HG03521 (cell line): ENCODE data around the gene TMEM201.

Experiments used
- ATAC-seq: cut with Tn5 transposase; IDR thresholded peaks from one replicate; pipeline ENCODE4 v1.9.1; 2021; ENCODE audit warnings: mild to moderate bottlenecking, moderate library complexity; ENCODE audit not compliant: unreplicated experiment

Gene TMEM201

GRCh38 chr1:9598316-9598700 is 9.6 kb downstream of the TMEM201 start:
- no peak for ATAC-seq

- ATAC-seq, result no peak
Observed at GRCh38 chr1:9599741-9600140, 11.0 kb downstream of the TMEM201 start.

GRCh38 chr1:9600861-9601834 is 12.4 kb downstream of the TMEM201 start:
- no peak for ATAC-seq

GRCh38 chr1:9601942-9602793 is 13.5 kb downstream of the TMEM201 start:
- ATAC-seq, result no peak

- ATAC-seq, result no peak
Observed at GRCh38 chr1:9602794-9603167, 14.1 kb downstream of the TMEM201 start.

GRCh38 chr1:9603307-9603706 is 14.6 kb downstream of the TMEM201 start:
- ATAC-seq, result no peak

GRCh38 chr1:9603766-9604753 is 15.3 kb downstream of the TMEM201 start:
- no peak for ATAC-seq

GRCh38 chr1:9604836-9605235 is 16.1 kb downstream of the TMEM201 start:
- no peak for ATAC-seq

- no peak for ATAC-seq
Observed at GRCh38 chr1:9605946-9606455, 17.3 kb downstream of the TMEM201 start.

- ATAC-seq, result no peak
Observed at GRCh38 chr1:9606458-9606857, 17.7 kb downstream of the TMEM201 start.

GRCh38 chr1:9606948-9607347 is 18.2 kb downstream of the TMEM201 start:
- ATAC-seq, result no peak

GRCh38 chr1:9607352-9607751 is 18.6 kb downstream of the TMEM201 start:
- no peak for ATAC-seq

- no peak for ATAC-seq
Observed at GRCh38 chr1:9609998-9610397, 21.3 kb downstream of the TMEM201 start.

- ATAC-seq, result no peak
Observed at GRCh38 chr1:9610548-9610947, 21.8 kb downstream of the TMEM201 start.

GRCh38 chr1:9611716-9612115 is 23.0 kb downstream of the TMEM201 start:
- ATAC-seq, result no peak

GRCh38 chr1:9612162-9612845 is 23.6 kb downstream of the TMEM201 start:
- ATAC-seq, result no peak

GRCh38 chr1:9612871-9613624 is 24.3 kb downstream of the TMEM201 start:
- ATAC-seq, result no peak

- ATAC-seq, result no peak
Observed at GRCh38 chr1:9613625-9614299, 25.1 kb downstream of the TMEM201 start.
